IPS-18a (cell line): ENCODE results near the gene CHID1.

Source experiments
- H3K27ac ChIP-seq: one replicate; pipeline ENCODE4 v1.5.1; 2013; ENCODE audit warnings: low read length
- H3K27me3 ChIP-seq: one replicate; pipeline ENCODE4 v1.6.1; 2013; ENCODE audit warnings: mild to moderate bottlenecking, low read length; ENCODE audit not compliant: control insufficient read depth, insufficient read depth
- H3K36me3 ChIP-seq: one replicate; pipeline ENCODE4 v1.6.1; 2013; ENCODE audit warnings: low read depth, low read length; ENCODE audit not compliant: control insufficient read depth
- H3K4me1 ChIP-seq: one replicate; pipeline ENCODE4 v1.6.1; 2013; ENCODE audit warnings: low read depth, low read length; ENCODE audit not compliant: control insufficient read depth
- H3K4me3 ChIP-seq: one replicate; pipeline ENCODE4 v1.5.1; 2013; ENCODE audit warnings: low read length
- H3K9ac ChIP-seq: one replicate; pipeline ENCODE4 v1.6.1; 2013; ENCODE audit warnings: mild to moderate bottlenecking, low read length, moderate library complexity
- H3K9me3 ChIP-seq: one replicate; pipeline ENCODE4 v1.6.1; 2013; ENCODE audit warnings: low read depth, low read length; ENCODE audit not compliant: control insufficient read depth

CHID1 gene

GRCh38 chr11:904380-904779 is 6.2 kb downstream of the CHID1 start:
- H3K9me3 ChIP-seq = no peaks in the 10 kb centered on the region

GRCh38 chr11:901452-902061 is 9.1 kb downstream of the CHID1 start:
- Histone ChIP-seq H3K27ac (no peak overlapping the region), H3K9me3 (no peaks in the 10 kb centered on the region), H3K27me3 (no peaks in the 10 kb centered on the region), H3K9ac (no peak overlapping the region), H3K4me1 (no peaks in the 10 kb centered on the region), H3K36me3 (peaks cover 51% of the 10 kb centered on the region), H3K4me3 (no peak overlapping the region)

More at GRCh38 chr11:904380-904779, 6.2 kb downstream of the CHID1 start:
- Histone ChIP-seq H3K4me1 (no peaks in the 10 kb centered on the region), H3K27ac (no peak overlapping the region), H3K27me3 (no peaks in the 10 kb centered on the region), H3K36me3 (peaks cover 47% of the 10 kb centered on the region), H3K9ac (no peak overlapping the region), H3K4me3 (no peak overlapping the region)

DNA sequence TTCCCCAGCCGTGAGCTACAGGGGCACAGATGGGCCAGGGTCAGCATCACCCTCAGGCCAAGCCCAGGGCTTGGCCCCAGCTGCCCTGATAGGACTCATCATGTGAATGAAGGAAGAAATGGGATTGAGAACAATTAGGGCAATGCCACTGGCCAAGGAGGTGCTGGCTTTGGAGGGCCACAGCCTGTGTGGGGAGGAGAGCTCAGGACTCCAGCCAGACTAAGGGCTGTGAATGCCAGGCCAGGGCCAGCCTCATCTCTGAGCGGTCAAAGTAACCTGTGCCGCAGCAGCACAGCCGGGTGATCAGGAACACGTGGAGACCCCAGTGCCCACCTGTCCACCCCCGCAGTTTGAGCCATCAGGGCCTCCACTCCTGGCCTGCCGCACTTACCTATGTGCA is 10.1 kb downstream of the CHID1 start:
- no peak overlapping the region for H3K9ac ChIP-seq
- H3K4me1 ChIP-seq = no peaks in the 10 kb centered on the region
- no peak overlapping the region for H3K4me3 ChIP-seq
- no peaks in the 10 kb centered on the region for H3K27me3 ChIP-seq
- H3K36me3 ChIP-seq = peaks cover 51% of the 10 kb centered on the region
- H3K27ac ChIP-seq = no peak overlapping the region
- no peaks in the 10 kb centered on the region for H3K9me3 ChIP-seq

DNA sequence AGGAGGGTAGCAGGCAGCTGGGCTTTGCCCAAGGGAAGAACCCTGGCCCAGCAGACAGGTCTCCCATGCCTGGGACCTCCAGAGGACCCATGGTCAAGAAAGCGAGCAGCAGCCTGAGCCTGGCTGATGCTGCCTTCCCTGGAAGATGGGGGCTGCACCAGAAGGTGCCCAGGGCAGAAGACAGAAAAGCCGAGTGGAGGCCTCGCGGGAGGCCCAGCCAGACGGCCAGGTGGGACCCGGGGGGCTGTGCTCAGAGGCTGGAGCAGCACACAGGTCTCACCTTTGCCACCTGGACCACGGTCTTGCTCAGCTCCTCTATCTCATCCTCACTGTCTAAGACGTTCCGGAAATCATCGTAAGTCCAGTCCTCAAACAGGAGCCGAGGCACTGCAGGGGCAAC is 10.9 kb downstream of the CHID1 start:
- Histone ChIP-seq H3K4me3 (no peak overlapping the region), H3K27me3 (no peaks in the 10 kb centered on the region), H3K27ac (no peak overlapping the region), H3K9ac (no peak overlapping the region), H3K36me3 (peaks cover 49% of the 10 kb centered on the region), H3K4me1 (no peaks in the 10 kb centered on the region), H3K9me3 (no peaks in the 10 kb centered on the region)

DNA sequence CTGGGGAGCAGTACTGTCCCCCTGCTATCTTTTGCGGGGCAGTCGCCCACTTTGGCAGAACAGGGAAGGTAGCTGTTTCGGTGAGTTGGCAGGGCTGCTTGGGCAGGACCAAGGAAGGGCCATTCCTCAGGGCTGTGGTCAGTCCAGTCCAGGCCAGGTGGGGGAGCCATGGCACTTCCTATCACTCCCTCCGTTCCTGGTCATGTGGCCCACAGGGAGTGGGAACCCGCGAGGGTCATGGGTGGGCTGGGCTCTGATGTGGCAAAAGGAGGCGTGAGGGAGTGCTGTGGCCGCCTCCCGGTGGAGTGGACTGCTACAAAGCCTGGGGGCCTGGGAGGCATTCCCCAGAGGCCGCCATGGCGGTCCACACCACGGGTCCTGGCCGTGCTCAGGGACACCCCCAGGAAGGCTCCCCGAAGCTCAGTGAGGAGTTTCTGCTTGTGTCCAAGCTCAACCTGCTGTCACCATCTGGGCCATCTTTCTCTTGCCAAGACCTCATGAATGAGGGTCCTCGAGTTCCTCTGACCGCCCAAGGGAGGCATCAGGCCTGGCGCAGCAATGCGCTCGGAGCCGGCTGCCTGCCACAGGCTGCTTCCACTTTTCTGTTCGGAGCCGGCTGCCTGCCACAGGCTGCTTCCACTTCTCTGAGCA is 11.9 kb downstream of the CHID1 start:
- Histone ChIP-seq H3K36me3 (peaks cover 41% of the 10 kb centered on the region), H3K9ac (no peak overlapping the region), H3K27me3 (no peaks in the 10 kb centered on the region), H3K4me3 (no peak overlapping the region), H3K27ac (no peak overlapping the region), H3K4me1 (no peaks in the 10 kb centered on the region), H3K9me3 (no peaks in the 10 kb centered on the region)

DNA sequence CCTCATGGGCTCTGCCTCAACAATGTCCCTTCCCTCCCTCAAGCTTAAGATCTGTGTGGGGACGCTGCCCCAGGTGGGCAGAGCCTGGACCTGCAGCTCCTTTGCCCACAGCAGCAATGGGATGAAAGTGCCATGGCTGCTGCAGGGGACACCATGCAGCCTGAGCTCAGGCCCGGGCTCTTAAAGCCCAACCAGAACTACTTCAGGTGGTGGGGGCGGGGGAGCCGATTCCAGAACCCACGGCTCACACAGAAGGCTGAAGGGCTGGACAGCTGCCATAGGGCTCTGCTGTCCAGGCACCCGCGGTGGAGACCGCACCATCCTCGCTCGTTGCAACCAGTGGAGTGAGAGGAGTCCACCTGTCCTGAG is 12.5 kb downstream of the CHID1 start:
- H3K9ac ChIP-seq = no peak overlapping the region
- H3K4me1 ChIP-seq = no peaks in the 10 kb centered on the region
- H3K9me3 ChIP-seq = no peaks in the 10 kb centered on the region
- H3K36me3 ChIP-seq = peaks cover 40% of the 10 kb centered on the region
- H3K27ac ChIP-seq = no peak overlapping the region
- no peaks in the 10 kb centered on the region for H3K27me3 ChIP-seq
- no peak overlapping the region for H3K4me3 ChIP-seq

GRCh38 chr11:897253-898142 is 13.1 kb downstream of the CHID1 start:
- H3K36me3 ChIP-seq = peaks cover 33% of the 10 kb centered on the region
- no peak overlapping the region for H3K27ac ChIP-seq
- no peak overlapping the region for H3K9ac ChIP-seq
- H3K4me1 ChIP-seq = no peaks in the 10 kb centered on the region
- no peaks in the 10 kb centered on the region for H3K27me3 ChIP-seq
- no peaks in the 10 kb centered on the region for H3K9me3 ChIP-seq
- H3K4me3 ChIP-seq = no peak overlapping the region

DNA sequence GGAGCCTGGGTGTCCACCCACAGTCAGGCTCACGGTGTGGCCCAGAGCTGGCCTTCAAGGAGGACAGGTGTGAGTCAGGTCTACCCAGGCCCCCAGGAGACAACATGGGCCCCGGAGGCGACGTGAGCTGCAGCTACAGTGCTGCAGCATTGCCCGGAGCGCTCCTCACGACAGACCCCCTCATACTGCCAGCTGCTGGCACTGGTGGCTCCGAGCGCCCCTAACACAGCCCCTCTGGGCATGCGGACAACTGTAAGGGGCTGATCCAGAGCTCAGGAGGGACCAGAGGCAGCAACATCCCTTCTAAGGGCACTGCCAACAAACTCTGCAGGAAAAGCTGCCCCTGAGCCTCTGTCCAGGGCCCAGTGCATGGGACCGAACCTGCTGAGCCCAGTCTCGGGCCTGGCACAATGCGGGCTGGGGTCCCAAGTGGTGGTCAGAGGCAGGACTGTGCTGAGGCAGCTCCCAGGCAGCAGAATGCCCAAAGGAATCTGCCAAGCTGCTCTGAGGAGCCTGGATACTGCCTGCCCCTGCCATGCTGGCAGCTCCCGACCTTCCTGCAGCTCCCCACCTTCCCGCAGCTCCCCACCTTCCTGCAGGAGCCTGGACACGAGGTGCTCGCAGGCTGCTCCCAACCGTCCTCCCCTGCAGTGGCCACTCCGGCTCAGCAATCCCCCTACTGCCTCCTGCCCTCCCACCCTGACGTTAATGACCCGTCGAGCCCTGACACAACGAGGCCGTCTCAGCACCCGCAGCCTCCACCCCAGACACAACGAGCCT is 15.1 kb downstream of the CHID1 start:
- H3K27ac ChIP-seq = no peak overlapping the region
- H3K36me3 ChIP-seq = peaks cover 15% of the 10 kb centered on the region
- no peak overlapping the region for H3K4me3 ChIP-seq
- H3K4me1 ChIP-seq = no peaks in the 10 kb centered on the region
- no peaks in the 10 kb centered on the region for H3K27me3 ChIP-seq
- no peak overlapping the region for H3K9ac ChIP-seq
- H3K9me3 ChIP-seq = no peaks in the 10 kb centered on the region

DNA sequence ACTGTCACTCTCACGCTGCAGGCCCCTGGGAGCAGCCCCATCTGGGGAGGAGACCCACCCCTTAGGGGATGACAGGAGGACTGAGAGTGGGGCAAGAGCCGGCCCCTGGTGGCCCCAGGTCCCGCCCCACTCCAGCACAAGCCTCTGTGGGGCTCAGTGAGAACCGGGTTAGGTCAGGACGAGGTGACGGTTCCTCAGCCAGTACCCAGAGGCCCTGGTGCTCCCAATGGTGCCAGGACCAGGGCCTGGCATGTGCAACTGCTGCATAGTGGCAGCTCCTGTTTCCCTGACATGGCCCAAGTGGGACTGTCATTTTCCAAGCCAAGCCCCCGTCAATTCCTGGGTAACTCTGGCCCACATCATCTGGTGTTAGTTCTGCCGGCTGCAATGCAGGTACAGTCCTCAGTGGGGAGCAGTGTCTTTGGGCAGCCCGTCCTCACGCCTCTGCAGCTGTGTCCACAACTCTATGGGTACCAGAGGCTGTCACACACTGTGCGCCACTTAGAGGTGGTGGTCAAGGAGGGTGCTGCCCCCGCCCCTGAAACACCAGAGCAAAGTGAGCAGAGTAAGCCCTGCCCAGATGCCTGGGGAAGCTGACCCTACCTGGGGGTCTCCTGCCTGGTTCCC is 15.9 kb downstream of the CHID1 start:
- H3K9ac ChIP-seq = no peak overlapping the region
- no peak overlapping the region for H3K27ac ChIP-seq
- H3K36me3 ChIP-seq = peaks cover 7% of the 10 kb centered on the region
- no peak overlapping the region for H3K4me3 ChIP-seq
- H3K27me3 ChIP-seq = no peaks in the 10 kb centered on the region
- no peaks in the 10 kb centered on the region for H3K4me1 ChIP-seq
- no peaks in the 10 kb centered on the region for H3K9me3 ChIP-seq

DNA sequence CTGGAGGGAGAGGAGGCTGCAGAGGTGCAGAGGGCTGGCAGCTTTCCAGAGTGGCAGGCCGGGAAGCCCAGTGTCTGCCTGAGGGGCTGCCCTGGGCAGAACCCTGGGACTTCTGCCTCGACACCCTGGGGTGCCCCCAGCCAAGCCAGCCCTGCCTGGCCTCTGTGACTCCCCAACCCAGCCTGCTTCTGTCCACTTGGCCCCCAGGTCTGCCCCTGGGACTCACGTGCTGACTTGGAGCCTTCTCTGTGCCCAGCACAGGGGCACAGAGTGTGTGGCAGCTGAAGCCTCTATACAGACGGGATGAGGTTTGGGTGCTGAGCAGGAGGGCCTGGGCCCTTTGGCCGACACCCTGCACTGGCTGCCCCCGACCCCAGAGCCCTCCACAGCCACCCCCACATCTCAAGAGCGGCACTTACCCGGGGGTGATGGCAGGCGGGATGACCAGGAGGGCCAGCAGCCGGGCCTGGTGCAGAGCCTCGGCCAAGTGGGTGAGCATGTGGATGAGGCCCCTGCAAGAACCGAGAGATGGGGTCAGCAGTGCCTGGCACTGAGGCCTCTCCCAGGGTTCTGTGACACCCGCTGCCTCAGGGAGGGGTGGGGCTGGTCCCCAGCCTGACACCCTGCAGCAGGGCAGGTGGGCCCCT is 17.5 kb downstream of the CHID1 start:
- no peaks in the 10 kb centered on the region for H3K9me3 ChIP-seq
- no peak overlapping the region for H3K27ac ChIP-seq
- no peak overlapping the region for H3K9ac ChIP-seq
- H3K36me3 ChIP-seq = no peaks in the 10 kb centered on the region
- H3K4me1 ChIP-seq = no peaks in the 10 kb centered on the region
- H3K27me3 ChIP-seq = no peaks in the 10 kb centered on the region
- H3K4me3 ChIP-seq = no peak overlapping the region
